ENCODE results near the gene ARHGAP28.

- TF ChIP-seq CTCF (IDR thresholded peaks at IDR 0.05) = no peak
- no peak for TF ChIP-seq EP300 (IDR thresholded peaks at IDR 0.05)
- TF ChIP-seq POLR2A (IDR thresholded peaks at IDR 0.05) = no peak
- TF ChIP-seq POLR2AphosphoS5 (IDR thresholded peaks at IDR 0.05) = no peak
Observed at GRCh38 chr18:6737833-6738232, 8.3 kb downstream of the ARHGAP28 start.

Data from upper lobe of left lung (tissue), 4 donors.